Thyroid gland (tissue), 4 donors: ENCODE results near the gene PFN3.

Source experiments
- POLR2A ChIP-seq, 2 donors: fragments of 450-650 bp; IDR thresholded peaks; one replicate each; pipeline ENCODE4 v1.6.1; 2017; ENCODE audit warnings: antibody characterized with exemption in 2 of 2, mild to moderate bottlenecking in 2 of 2, moderate library complexity in 1 of 2
- TF ChIP-seq, protein P1 (sequence below), 6 experiments: fragments of 200-600 bp in 3 of 6; fragments of 450-650 bp in 3 of 6; sonication (generic) in 3 of 6; IDR thresholded peaks; one replicate each; pipeline ENCODE4 v1.5.1; 2016 to 2019; ENCODE audit warnings: antibody characterized with exemption in 6 of 6, mild to moderate bottlenecking in 2 of 6, inconsistent platforms in 1 of 6, moderate library complexity in 1 of 6

DNA sequence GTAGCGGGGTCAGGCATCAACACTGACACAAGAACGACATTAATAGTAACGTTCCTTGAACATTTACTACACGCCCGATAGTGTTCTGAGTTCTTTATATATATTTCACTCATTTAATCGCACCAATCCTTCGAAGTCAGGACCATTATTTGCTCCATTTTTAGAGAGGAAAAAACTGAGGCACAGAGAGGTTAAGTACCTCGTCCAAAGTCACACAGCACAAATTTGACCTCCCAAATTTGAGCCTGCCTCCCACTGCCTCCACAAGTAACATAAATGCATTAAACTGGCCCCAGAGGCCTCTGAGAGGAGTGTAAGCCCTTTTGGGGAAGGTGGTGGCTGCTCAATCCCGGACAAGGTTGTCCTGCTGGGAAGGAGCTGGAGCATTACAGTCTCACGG is 36.9 kb downstream of the PFN3 start:
- TF ChIP-seq, protein P1, sequence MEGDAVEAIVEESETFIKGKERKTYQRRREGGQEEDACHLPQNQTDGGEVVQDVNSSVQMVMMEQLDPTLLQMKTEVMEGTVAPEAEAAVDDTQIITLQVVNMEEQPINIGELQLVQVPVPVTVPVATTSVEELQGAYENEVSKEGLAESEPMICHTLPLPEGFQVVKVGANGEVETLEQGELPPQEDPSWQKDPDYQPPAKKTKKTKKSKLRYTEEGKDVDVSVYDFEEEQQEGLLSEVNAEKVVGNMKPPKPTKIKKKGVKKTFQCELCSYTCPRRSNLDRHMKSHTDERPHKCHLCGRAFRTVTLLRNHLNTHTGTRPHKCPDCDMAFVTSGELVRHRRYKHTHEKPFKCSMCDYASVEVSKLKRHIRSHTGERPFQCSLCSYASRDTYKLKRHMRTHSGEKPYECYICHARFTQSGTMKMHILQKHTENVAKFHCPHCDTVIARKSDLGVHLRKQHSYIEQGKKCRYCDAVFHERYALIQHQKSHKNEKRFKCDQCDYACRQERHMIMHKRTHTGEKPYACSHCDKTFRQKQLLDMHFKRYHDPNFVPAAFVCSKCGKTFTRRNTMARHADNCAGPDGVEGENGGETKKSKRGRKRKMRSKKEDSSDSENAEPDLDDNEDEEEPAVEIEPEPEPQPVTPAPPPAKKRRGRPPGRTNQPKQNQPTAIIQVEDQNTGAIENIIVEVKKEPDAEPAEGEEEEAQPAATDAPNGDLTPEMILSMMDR (IDR thresholded peaks at IDR 0.05): no peak
- TF ChIP-seq POLR2A (IDR thresholded peaks at IDR 0.05): no peak
